BE2C (cell line): ENCODE data around the gene GSG1L.

Source experiments
- DNase-seq: peaks from one replicate; pipeline ENCODE4 v3.0.0-alpha.2; 2020
- H3K27me3 ChIP-seq: fragments of 250-450 bp; sonication (Bioruptor Pico); 2 replicates; pipeline ENCODE4 v1.5.1; 2020; ENCODE audit warnings: mild to moderate bottlenecking
- H3K36me3 ChIP-seq: fragments of 250-450 bp; sonication (Bioruptor Pico); 2 replicates; pipeline ENCODE4 v1.5.1; 2020; ENCODE audit warnings: mild to moderate bottlenecking
- H3K4me1 ChIP-seq: fragments of 250-450 bp; sonication (Bioruptor Pico); 2 replicates; pipeline ENCODE4 v1.5.1; 2020
- H3K4me3 ChIP-seq: 2 replicates; pipeline ENCODE4 v1.5.1; 2011; ENCODE audit warnings: low read depth, low read length
- H3K9me3 ChIP-seq: fragments of 250-450 bp; sonication (Bioruptor Pico); 2 replicates; pipeline ENCODE4 v1.5.1; 2020
- CTCF ChIP-seq: IDR thresholded peaks from 2 replicates; pipeline ENCODE4 v1.5.1; 2012; ENCODE audit warnings: mild to moderate bottlenecking, low read depth, low read length

The GSG1L gene

DNA sequence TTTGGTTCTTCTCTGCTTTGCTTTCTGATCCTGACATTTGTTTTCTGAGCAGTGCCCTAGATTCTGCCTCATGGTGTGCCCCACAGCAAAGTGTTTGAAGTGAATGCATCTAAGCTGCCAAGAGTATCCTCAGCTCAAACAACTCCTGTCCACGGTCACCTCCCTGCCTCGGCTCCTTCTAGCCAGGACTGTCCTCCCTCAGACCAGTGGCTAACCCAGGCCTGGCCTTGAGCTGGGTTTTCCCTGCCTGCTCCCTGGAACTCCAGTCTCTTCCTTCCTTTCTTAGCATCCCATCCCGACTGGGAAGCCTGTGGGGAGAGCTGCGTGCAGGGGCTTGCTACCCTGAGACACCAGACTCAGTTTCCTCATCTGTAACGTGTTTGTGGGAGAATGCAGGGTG lies 256.5 kb downstream of the GSG1L start:
- H3K36me3 ChIP-seq = no peaks in the 10 kb centered on the region
- no peaks in the 10 kb centered on the region for H3K9me3 ChIP-seq
- H3K27me3 ChIP-seq = no peaks in the 10 kb centered on the region
- TF ChIP-seq CTCF = no peak
- DNase-seq = no peak
- no peaks in the 10 kb centered on the region for H3K4me1 ChIP-seq
- H3K4me3 ChIP-seq = no peak overlapping the region

DNA sequence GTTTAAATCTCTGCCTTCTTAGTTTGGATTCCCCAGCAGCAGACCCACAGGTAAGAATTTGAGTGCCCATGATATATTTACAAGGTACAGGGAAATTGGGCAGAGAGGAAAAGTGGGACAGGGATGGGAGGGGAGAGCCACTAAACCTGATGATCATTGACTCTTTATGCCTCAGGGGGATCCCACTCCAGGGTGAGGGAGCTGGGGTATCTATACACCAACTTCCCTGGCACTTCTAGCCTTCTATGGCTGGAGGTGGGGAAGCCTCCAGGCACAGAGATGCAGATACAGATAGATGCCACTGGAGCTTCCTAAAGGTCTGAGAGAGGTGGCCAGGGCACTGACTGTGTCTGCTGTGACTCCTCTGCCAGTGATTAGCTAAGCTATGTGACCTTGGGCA lies 257.1 kb downstream of the GSG1L start:
- no peaks in the 10 kb centered on the region for H3K4me1 ChIP-seq
- no peaks in the 10 kb centered on the region for H3K36me3 ChIP-seq
- TF ChIP-seq CTCF = no peak
- DNase-seq = no peak
- H3K27me3 ChIP-seq = no peaks in the 10 kb centered on the region
- no peak overlapping the region for H3K4me3 ChIP-seq
- no peaks in the 10 kb centered on the region for H3K9me3 ChIP-seq

DNA sequence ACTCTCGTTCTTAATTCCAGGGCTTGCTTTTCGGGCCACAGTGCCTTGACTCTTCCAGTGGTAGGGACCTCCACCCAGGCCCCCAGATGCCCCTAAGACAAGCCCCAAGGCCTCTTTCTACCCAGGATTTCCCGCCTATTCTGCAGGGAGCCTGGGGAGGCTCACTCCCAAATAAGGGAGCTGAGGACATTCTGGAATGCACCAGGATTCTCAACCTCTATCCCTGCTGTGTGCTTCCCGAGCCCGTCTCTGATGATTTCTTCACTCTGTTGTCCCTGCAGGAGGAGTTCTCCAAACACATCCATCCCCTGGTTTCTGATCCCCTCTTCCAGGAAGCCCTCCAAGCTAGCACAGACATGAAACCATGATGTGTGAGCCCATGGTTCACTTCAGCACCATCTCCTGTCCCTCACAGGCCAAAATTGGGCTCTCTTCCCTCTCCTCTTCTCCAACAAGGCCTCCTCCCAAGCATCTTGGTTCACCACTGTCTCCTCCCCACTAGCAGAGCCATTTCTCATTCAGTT lies 257.6 kb downstream of the GSG1L start:
- no peak for DNase-seq
- Histone ChIP-seq H3K36me3 (no peaks in the 10 kb centered on the region), H3K27me3 (no peaks in the 10 kb centered on the region), H3K9me3 (no peaks in the 10 kb centered on the region), H3K4me3 (no peak overlapping the region), H3K4me1 (no peaks in the 10 kb centered on the region)
- TF ChIP-seq CTCF = no peak

DNA sequence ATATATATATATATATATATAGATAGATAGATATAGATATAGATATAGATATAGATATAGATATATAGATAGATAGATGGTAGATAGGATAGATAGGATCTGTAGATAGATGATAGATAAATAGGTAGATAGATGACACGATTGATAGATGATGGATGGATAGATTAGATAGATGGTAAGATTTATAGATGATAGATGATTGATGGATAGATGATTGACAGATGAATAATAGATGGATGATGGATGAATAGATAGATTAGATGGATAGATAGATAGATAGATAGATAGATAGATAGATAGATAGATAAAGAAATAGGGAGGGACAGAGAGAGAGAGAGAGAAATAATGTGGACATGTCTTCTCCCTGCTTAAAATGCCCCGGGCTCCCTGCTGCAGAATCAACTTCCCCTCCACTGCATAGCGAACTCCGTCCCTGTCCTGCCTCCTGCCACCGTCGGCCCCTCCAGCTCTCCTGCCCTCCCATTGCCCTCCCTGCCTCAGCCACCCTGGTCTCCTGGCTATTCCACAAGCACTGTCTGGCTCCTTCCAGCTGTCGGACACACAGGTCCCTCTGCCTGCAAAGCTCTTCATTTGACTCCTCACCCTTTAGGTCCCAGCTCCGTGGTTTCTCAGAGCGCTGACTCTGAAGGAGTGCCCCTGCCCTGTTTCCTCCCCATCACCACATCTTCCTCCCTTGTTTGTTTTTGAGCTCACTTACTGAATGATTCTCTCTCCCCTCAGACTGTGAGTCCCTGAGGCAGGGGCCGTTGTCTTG lies 259.6 kb downstream of the GSG1L start:
- H3K4me1 ChIP-seq = no peaks in the 10 kb centered on the region
- H3K9me3 ChIP-seq = no peaks in the 10 kb centered on the region
- no peak for TF ChIP-seq CTCF
- no peak overlapping the region for H3K4me3 ChIP-seq
- no peaks in the 10 kb centered on the region for H3K27me3 ChIP-seq
- DNase-seq = no peak
- H3K36me3 ChIP-seq = no peaks in the 10 kb centered on the region

GRCh38 chr16:27802664-27803439 lies 260.7 kb downstream of the GSG1L start:
- Histone ChIP-seq H3K27me3 (no peaks in the 10 kb centered on the region), H3K4me3 (no peak overlapping the region), H3K4me1 (no peaks in the 10 kb centered on the region), H3K36me3 (no peaks in the 10 kb centered on the region), H3K9me3 (no peaks in the 10 kb centered on the region)
- no peak for TF ChIP-seq CTCF
- no peak for DNase-seq
